ENCODE measurements around the gene AGO3.
"Not testable (repeated sequence)": the region's sequence is repeated elsewhere in the genome, so short reads cannot be mapped to it uniquely, and the experiment has no call there.

The AGO3 gene

DNA sequence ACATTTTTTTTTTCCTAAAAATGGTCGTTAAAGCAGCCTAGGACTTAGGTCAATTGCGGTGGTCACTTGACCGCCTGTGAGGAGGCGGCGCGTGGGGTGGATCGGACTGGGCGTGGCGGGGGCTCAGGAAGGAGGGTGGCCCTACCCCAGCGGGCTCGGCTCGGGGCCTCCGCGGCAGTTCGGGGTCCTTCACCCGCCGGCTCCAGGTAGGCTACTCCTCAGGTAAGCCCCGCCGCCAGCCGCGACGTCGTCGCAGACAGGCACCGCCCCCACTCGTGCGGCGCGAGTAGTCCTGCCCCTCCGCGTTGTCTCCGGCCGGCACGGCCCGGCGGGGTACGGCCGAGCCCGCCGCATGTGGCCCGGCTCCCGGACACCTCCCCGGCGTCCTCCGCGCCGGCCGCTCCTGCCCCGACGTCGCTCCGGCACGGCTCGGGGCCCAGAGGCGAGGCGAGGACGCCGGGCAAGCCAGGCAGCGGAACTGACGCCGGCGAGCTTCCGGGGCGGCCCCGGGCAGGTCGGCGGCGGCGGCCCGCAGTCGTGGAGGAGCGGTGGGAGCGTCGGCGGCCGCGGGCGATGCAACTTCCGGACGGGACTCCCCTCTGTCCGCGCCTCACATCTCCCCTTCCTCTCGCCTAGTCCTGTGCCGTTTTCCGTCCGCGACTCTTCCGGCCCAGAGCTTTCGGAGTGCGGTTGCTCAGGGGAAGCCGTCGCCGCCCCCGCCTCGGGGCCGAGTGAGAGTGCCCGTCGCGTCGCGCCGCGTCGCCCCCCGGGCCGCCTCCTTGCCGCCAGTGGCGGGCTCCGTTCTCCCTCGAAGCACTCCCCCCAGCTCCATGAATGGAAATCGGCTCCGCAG lies at the start of gene AGO3:
Gene AGO3, plus strand, starts transcription at position 513 of the 853 bp plus-strand sequence. Its CDS starts 322 bp downstream, at position 835.
- DNase-seq: peak; percentile 84

DNA sequence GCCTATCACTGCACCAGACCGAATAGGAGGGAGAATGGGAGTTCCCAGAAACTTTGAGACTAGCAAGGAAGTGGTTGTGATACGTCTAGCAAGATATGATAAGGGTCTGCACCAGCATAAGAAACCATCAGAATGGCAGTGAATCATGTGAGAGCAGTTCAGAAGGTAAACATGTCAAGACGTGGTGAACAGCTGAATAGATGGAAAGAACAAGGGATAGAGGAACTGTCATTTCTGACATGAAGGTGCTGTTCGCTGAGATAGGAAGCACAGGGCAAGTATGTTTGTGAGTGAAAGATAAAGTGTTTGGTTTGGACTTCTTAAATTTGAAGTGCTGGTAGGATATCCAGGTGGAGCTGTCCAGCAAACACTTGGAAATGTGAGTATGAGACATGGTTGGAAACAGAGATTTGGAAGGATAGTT lies 49.0 kb upstream of the AGO3 start:
- DNase-seq: no peak

DNA sequence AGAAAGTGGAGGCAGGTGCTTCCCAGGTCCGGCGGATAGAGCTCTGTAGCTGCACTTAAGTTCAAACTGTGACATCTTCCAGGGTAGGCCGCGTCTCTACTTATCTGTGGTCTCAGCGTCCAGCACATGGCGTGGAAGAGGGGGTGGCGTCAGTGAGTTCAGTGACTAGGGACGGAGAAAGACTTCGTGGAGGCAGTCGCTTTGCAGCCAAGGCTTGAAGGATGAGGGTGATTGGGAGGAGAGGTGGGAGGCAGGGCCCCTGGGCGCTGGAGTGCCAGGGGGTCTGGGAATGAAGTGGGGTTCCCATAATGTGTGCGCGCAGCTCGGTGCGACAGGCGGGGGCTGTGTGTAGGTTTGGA lies 48.3 kb upstream of the AGO3 start:
- no peak for DNase-seq

DNA sequence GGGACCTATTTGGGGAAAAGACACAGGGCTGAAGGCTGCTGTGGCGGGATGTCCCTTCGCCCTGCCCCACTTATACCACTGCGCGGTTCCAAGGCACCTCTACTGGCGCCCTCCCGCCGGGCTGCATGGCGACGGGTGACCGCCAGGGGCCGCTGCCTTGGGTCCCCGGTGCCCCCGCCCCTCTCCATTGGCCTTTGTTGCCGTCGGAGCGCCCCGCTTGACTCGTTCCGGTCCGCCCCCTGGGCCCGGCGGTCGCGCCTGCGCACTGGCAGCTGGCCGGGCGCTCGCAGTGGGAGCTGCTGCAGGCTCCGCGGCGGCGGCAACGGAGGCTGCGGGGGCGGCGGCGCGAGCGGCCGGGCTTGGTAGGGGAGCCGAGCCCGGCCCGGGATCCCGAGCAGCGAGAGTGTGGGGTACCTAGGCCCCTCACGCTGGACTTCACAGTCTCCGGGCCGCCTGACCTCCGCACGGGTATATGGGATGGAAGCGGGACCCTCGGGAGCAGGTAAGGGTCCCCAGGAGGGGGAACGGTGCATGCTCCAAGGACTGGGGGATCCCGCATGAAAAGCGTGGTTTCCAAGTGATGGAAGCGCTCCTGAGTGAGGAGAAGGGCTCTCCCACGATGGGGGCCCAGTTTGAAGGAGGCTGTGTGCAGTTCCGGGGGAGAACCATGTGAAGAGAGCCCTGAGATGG lies 47.8 kb upstream of the AGO3 start, which contains the start of gene AGO1:
Gene AGO1, plus strand, starts transcription at position 265 of the 690 bp plus-strand sequence. Its CDS starts 213 bp downstream, at position 478.
- DNase-seq: peak; percentile 92

DNA sequence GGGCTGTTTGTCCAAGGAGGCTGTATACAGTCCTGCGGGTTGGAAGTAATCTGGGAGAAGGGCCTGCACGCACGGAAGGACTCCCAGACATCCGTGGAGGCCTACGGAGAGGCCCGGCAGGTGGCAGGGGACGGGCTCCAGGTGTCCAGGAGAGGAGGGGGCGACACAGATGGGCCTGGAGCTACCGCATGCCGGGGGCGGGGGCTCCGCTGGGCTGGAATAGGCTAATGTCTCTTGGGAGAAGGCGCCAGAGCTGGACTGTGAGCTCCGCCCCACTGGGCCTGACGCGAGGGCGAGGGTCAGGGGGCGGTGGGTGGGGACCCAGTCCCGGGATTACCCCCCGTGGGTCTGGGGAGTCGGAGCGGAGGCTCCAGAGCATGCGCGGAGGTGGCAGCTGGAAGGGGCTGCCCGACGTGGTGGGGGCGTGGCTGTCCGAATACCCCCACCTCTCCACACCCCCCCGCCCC lies 47.2 kb upstream of the AGO3 start:
- DNase-seq: peak; percentile 22

DNA sequence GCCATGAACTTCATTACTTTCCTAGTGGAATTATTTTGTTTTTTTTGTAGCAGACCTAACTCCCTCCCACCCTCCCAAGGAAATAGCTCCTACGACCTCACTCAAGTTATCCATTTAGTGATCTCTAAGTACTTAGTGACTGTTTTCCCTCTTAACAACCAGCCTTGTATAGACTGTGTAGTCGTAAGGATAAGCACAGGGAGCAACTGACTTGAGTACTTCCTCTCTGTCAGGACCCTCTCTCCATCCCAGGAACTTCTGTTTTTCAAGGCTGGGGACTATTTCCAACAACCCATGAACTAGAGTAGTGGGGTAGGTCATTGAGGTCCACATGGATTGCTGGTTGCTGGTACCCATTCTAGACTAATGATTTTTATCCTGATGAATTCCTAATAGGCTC lies 46.0 kb upstream of the AGO3 start:
- DNase-seq: no peak

DNA sequence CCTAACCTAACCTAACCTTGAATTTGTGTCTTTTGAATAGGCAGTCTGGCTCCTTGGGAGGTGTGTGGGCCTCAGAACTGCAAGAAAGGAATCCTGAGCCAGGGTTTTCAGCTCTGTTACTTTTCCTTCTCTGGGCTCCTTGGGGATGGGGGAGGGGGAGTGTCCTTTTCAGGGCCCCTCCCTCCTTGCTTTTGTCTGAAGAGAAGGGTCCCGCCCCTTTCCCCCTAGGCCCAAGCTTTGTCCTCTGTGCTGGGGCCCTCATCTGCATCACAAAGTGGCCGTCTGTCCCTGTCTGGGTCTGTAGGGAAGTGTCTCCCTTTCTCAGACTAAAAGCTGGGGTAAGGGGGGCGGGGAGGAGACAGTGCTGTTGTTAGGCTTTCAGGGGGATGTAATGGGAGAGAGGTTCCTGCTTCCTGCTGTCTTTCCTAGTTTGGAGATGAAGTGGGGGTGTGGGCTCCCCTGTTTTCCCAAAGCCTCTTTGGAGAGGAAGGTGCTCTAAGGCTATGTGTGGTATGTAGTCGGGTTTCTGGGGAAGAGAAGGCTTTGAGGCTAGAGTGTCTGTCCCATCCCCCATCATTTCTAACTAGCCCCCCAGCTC lies 44.8 kb upstream of the AGO3 start:
- DNase-seq: no peak

DNA sequence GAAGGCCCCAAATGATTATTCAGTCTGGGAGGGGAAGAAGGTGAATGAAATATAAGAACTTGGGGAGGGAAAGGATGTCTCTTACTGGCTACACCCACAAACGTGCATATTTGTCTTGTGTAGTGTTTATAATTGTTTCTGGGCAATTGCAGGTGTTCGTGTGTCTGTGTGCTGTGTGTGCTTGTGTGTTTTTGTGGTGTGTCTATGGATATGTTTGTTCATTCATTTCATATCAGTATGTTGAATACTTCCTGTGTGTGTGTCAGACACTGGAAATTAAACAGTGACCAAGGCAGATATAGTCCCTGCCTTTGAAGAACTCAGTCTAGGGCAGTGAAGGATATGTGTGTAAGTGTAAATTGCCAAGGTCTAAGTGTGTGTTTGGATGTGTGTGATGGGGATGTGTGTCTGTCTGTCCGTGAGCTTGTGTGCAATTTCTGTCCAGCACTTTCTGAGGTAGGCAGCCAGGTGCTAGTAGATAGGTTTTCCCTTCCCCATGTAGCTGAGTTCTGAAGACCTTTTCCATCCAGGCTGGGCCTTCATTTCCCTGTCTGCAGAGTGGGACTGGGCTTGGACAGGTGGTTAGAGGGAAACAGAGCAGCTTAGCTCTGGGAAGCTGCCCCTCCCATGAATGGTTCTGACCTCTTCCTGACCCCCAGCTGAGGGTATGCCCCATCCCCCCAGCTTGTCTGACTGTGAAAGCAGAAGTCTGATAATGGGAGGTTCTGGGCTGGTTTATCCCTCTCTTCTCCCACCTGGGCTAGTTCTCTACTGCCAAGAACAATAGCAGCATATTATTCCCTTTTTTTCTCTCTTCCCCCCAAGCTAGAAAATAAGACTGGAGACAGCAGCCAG lies 44.1 kb upstream of the AGO3 start:
- no peak for DNase-seq

DNA sequence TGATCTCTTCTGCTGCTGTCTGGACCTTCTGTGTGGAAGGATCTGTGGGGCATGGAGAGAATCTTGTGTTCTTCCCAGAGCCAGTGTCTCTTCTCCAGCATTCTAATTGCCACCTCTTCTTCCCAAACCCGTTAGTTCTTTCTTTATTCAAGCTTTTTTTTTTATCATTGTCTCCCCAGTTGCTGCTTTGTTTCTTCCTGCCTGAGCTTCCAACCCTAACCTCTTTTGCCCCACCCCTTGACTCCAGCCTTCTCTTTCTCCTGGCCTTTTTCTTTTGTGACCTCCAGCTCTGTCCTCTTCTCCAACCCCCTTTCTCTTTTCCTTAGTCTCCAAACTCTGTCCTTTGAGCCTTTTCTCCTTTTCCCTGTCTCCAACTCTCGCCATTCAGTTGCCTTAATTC lies 43.4 kb upstream of the AGO3 start:
- DNase-seq: no peak

DNA sequence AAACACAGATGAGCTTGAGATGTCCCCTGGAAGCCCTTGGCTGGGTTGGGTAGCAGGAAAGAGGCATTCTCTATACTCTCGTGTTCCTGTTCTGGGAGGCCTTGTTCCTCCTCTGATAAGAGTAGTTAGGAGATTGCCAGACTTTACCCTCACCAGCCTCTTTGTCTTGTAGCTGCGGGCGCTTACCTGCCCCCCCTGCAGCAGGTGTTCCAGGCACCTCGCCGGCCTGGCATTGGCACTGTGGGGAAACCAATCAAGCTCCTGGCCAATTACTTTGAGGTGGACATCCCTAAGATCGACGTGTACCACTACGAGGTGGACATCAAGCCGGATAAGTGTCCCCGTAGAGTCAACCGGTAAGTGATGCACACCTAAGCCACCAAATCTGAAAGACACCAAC lies 42.6 kb upstream of the AGO3 start:
- DNase-seq: no peak

DNA sequence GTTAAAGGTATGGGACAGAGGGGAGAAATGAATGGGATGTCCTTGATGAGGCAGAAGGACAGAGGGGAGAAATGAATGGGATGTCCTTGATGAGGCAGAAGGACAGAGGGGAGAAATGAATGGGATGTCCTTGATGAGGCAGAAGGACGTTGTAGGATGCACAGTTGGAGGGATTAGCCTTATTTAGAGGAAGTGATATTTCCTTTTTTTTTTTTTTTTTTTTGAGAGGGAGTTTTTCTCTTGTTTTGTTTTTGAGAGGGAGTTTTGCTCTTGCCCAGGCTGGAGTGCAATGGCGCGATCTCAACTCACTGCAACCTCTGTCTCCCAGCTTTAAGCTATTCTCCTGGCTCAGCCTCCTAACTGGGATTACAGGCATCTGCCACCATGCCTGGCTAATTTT lies 41.9 kb upstream of the AGO3 start:
- not testable (repeated sequence) for DNase-seq

DNA sequence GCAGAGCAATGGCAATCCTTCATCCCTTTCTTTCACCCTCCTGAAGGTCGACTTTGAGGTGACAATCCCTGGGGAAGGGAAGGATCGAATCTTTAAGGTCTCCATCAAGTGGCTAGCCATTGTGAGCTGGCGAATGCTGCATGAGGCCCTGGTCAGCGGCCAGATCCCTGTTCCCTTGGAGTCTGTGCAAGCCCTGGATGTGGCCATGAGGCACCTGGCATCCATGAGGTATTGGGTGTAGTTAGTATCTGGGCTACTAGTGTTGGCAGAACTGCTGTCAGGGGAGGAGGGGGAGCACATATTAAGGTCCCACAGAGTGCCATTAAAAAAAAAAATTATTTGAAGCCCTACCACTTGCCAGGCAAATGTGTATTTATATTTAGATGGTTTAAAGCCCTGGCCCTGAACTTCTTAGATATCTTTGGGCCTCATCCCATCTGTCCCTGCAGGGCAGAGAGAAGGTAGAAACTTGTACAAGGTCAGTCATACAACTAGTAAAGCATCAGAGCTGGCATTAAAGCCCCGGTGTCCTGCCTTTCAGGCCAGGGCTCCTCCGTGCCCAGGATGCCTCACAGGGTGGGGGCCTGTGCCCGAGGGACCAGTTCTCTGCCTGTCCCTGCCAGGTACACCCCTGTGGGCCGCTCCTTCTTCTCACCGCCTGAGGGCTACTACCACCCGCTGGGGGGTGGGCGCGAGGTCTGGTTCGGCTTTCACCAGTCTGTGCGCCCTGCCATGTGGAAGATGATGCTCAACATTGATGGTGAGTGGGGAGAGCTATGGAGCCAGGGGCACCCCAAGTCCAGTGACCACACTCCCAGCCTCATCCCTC lies 37.6 kb upstream of the AGO3 start:
- DNase-seq: no peak

DNA sequence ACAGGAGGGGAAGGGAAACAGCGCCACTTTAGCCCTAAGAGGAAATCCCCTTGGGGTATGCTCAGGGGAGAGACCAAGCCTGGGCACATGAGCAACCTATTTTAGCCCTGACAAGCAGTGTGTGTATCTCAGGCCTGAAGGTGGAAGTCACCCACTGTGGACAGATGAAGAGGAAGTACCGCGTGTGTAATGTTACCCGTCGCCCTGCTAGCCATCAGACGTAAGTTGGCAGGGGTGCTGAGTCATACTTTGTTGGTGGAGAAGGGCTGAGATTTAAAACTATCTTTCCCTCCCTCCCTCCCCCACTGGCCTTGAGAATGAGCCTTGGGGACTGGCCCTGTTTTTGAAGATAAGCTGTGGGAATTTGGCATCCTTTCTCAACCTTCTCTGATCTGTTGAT lies 36.7 kb upstream of the AGO3 start:
- peak; percentile 23 for DNase-seq

DNA sequence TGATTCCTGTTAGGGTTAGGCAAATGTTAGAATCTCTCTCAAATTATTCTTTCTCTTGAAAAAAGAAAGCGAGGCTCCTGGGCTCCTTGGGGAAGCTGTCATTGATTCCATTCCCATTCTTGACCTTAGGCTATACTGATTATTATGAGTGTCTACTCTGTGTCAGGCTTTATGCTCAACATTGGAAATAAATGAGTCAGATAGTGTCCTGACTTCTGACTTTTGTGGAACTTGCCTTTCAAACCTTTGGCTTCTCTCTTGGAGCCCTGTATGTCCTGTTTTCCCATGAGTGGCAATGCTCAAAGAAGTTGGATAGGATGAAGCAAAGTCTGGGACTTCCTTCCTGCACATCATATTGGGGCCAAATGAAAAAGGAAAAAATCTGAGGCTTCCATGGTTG lies 36.2 kb upstream of the AGO3 start:
- DNase-seq: no peak

DNA sequence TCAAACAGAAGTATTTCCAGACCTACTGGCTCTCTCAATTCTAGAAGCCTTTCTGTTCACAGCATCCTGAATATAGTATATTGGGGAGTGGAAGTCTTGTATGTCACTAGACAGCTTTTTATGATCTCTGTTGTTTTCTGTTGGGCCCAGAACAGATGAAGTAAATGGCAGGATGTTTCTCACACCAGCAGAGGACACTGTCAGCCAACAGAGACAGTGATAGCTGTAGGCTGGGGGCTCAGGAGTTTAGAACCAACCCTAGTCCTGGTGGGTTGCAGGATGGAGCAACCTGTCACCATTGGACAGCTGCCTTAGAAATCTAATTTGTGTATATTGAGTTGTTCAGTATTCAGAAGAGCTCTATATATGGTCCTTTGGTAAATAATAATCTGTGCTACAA lies 31.0 kb upstream of the AGO3 start:
- DNase-seq: no peak

DNA sequence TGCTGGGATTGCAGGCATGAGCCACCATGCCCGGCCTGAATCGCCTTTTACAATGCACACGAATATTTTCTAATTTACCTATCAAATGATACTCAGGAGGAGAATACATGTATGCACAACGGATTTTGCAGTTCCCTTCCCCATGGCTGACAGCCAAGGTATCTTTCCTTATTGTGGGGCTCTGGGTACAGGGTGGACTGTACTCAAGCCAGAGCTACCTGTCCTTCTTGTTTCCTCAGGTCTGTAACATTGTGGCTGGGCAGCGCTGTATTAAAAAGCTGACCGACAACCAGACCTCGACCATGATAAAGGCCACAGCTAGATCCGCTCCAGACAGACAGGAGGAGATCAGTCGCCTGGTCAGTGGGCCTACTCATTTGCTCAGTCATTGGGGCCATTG lies 29.7 kb upstream of the AGO3 start:
- no peak for DNase-seq

DNA sequence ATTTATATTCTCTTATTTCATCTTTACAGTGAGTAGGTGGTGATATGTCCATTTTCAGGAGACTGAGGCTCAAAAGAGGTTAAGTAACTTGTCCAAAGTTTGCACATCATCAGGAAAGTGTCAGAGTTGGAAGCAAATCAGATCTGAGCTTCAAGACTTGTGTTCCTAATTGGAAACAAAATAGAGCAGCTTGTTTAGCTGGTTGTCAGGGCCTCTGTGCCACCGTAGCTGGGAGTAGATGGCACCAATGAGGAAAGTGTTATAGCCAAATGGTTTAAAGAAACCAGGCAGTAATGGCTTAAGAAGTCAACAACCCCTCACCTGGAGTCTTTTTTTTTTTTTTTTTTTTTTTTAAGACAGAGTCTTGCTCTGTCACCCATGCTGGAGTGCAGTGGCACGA lies 28.2 kb upstream of the AGO3 start:
- no peak for DNase-seq

DNA sequence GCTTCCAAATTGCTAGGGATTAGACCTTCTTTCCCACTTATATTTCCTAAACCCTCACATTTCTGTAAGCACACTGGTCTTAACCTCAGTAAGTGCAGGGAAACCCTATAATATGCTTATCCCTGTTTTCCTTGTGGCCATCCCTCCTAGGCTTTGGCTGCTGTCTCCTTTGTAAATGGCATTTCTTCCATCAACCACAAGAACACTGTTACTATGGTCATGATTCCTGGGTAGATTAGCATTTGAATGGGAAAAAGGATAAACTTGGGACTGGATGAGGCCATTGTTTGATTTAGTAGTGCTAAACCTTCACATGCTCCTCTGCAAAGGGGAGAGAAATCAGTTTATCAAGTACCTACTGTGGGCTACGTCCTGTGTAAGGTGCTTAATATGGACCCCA lies 16.2 kb upstream of the AGO3 start:
- DNase-seq: no peak

DNA sequence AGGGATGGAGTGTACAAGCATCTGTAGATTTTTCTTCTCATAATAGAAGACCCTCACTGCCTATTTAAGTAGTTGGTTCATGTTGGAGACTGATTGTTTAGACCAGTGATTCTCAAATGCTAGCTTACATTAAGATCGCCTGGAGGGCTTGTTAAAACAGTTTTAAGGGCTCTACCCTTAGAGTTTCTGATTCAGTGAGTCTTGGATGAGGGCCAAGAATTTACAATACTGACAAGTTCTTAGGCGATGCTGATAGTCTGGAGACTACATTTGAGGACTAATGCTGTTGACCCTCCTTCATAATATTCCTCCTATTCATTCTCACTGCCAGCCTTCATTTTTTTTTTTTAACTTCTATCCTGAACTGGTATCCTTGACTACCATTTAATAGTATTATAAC lies 15.2 kb upstream of the AGO3 start:
- DNase-seq: no peak

DNA sequence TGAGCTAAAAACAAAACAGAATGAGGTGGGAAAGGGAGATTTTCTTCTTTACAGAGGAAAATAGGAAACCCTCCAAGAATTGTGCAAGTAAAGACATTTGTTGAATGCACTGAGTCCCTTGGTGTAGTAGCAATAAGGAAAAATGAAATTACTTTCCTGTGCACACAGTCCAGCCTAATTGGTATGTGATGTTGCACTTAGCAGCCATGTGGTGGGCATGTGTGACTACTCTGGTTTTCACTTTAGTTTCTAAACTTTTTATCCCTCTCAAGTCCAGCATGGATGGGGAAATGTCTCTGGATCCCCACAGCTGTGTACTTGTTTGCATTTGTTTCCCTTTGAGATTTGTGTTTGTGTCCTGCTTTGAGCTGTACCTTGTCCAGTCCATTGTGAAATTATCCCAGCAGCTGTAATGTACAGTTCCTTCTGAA lies 7.1 kb upstream of the AGO3 start:
- no peak for DNase-seq

DNA sequence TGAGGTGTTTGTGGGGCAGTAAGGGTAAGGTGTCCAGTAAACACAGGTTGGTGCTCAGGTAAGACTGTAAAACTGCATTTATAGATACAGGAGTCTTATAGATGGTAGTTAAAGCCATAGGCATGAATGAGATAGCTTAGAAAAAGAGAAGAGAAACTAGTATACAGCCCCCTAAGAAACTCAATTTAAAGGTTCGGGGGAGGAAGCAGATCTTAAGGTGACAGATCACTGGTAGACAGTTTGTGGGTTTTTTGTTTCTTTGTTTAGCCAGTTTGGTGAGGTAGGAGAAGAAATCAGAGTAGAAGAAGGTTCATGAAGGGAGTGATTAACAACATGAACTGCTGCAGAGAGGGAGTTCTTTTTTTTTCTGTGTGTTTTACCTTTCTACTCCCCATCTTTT lies 6.1 kb upstream of the AGO3 start:
- DNase-seq: no peak

DNA sequence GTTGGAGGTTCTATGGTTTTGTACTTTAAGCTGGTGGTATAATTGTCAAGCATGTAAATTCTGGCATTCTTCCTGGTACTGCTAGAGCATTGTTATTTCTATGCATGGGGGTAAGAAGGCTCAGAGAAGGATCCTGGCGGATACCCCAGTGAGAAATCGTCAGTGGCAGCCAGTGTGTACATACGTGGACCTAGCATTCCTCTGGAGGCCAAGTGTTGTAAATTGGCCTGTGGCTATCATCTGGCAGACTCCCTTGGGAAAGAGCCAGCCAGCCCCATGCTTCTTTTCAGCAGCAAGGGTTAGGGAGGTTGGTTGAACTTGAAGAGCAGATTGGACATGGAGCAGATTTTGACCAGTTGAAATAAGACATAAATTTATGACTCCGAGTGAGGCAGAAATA lies 5.2 kb upstream of the AGO3 start:
- peak; percentile 13 for DNase-seq
